Body of pancreas (tissue), 4 donors: Measurements from ENCODE around the gene CADM1. TPM values are rescaled to one million over a fixed set of nuclear protein-coding genes. Genes with fewer than 3 reads are reported as not detected.

ENCODE experiments used
- ATAC-seq: fragments of 150-250 bp; one replicate; pipeline ENCODE4 v1.9.1; 2016
- DNase-seq, 4 donors: peaks; one replicate each; pipeline ENCODE4 v3.0.0-alpha.2; 2019
- H3K27ac ChIP-seq, 4 donors: fragments of 200-600 bp; sonication (generic); 1 replicate in 3 of 4; 2 replicates in 1 of 4; pipeline versions ENCODE4 v1.5.1 to v1.6.1; 2016 to 2019; ENCODE audit warnings: mild to moderate bottlenecking in 1 of 4, mixed read lengths in 1 of 4, moderate library complexity in 1 of 4
- H3K27me3 ChIP-seq, 2 donors: fragments of 200-600 bp; sonication (generic); one replicate each; pipeline ENCODE4 v1.6.0; 2016; ENCODE audit warnings: mild to moderate bottlenecking in 1 of 2
- H3K36me3 ChIP-seq, 2 donors: fragments of 200-600 bp; sonication (generic); replicated peaks in 1 of 2; 2 replicates each; pipeline ENCODE4 v1.5.1; 2016; ENCODE audit warnings: low read depth in 2 of 2; ENCODE audit not compliant: insufficient read depth in 1 of 2
- H3K4me1 ChIP-seq: fragments of 200-600 bp; sonication (generic); one replicate; pipeline ENCODE4 v1.6.0; 2016
- H3K4me3 ChIP-seq, 2 donors: fragments of 200-600 bp; sonication (generic); 1 replicate in 1 of 2; 2 replicates in 1 of 2; pipeline ENCODE4 v1.5.1; 2016 to 2019
- H3K9me3 ChIP-seq, 3 donors: fragments of 200-600 bp; sonication (generic); 1 replicate in 2 of 3; 2 replicates in 1 of 3; pipeline ENCODE4 v1.5.1; 2016
- POLR2A ChIP-seq, 3 donors: fragments of 450-650 bp; IDR thresholded peaks; one replicate each; pipeline ENCODE4 v1.6.1; 2016; ENCODE audit warnings: antibody characterized with exemption in 3 of 3, mild to moderate bottlenecking in 2 of 3
- WGBS, 2 donors: methylation state at CpG; one replicate each; pipeline ENCODE4 v1.1.5; 2017; 5-methylcytosine and 5-hydroxymethylcytosine counted together
- intact Hi-C: fragments of 100-400 bp; cut with DNase I; formaldehyde crosslinking; loops from one replicate; pipeline ENCODE4 v1.15.1; 2023
- total RNA-seq, 2 donors: library from RNA; depleted of rRNA; stranded (reverse); fragments of >200 nt; gene quantifications; one replicate each; pipeline ENCODE4 v1.1.0, GENCODE V29; 2016
- TF ChIP-seq, protein P1 (sequence below), 7 experiments: fragments of 450-650 bp in 4 of 7; fragments of 200-600 bp in 3 of 7; sonication (generic) in 3 of 7; IDR thresholded peaks; one replicate each; pipeline ENCODE4 v1.5.1; 2016 to 2019; ENCODE audit warnings: antibody characterized with exemption in 7 of 7

CADM1 gene
- total RNA-seq, 2 donors from 2014 or later = 12.5 to 13.7 TPM

DNA sequence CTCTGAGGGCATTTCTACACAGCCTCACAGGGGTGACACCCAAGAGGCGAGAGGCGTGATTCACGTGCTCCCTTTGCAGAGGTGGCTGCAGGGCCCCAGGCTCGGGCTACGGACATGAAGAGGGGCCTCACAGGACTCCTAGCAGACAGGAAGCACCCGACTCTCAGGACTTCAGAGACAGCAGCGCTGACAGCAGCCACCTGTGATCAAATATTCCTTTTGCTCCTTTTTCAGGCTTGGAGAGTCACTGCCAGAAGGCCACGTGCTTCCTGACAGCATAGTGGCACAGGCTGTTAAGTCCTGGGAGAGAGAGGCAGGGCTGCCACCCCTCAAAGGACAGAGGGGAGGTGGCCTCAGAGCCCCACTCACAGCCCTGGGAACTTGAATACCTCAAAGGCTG lies 348.9 kb downstream of the CADM1 start:
- Histone ChIP-seq H3K9me3 (no peaks in the 10 kb centered on the region), H3K27ac (no peak overlapping the region), H3K27me3 (no peaks in the 10 kb centered on the region), H3K4me1 (no peaks in the 10 kb centered on the region), H3K36me3 (no peaks in the 10 kb centered on the region), H3K4me3 (no peak overlapping the region)
- TF ChIP-seq, protein P1, sequence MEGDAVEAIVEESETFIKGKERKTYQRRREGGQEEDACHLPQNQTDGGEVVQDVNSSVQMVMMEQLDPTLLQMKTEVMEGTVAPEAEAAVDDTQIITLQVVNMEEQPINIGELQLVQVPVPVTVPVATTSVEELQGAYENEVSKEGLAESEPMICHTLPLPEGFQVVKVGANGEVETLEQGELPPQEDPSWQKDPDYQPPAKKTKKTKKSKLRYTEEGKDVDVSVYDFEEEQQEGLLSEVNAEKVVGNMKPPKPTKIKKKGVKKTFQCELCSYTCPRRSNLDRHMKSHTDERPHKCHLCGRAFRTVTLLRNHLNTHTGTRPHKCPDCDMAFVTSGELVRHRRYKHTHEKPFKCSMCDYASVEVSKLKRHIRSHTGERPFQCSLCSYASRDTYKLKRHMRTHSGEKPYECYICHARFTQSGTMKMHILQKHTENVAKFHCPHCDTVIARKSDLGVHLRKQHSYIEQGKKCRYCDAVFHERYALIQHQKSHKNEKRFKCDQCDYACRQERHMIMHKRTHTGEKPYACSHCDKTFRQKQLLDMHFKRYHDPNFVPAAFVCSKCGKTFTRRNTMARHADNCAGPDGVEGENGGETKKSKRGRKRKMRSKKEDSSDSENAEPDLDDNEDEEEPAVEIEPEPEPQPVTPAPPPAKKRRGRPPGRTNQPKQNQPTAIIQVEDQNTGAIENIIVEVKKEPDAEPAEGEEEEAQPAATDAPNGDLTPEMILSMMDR (IDR thresholded peaks at IDR 0.05) = no peak
- TF ChIP-seq POLR2A (IDR thresholded peaks at IDR 0.05) = no peak
- DNase-seq (no peak), ATAC-seq (no peak)
- intact Hi-C loops = no loop called here
- WGBS, 2 donors = 17 to 48% methylated on average over 1 to 7 of the region's 8 CpGs

DNA sequence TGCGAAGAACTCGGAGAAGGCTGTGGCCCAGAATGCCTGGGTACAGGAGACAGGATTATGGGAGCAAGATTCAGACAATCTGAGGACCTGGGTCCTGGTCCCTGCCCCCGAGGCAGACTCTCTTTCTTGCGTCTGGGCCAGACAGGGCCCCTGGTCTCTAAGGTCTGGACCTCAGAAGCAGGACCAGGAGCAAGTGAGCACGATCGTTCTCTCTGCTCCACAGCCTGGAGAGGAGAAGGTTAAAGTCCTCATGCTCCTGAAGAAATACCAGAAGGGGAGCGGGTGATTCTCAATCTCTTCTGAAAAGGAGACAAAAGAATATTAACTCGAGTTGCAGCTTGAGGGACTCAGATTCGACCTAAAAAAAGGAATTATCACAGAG lies 349.9 kb downstream of the CADM1 start:
- no peak for ATAC-seq
- Histone ChIP-seq H3K4me3 (no peak overlapping the region), H3K27me3 (no peaks in the 10 kb centered on the region), H3K4me1 (no peaks in the 10 kb centered on the region), H3K9me3 (no peaks in the 10 kb centered on the region), H3K36me3 (no peaks in the 10 kb centered on the region), H3K27ac (no peak overlapping the region)
- intact Hi-C loops = no loop called here
- 62 to 69% methylated on average over 8 to 9 of the region's 9 CpGs for WGBS, 2 donors
- TF ChIP-seq POLR2A (IDR thresholded peaks at IDR 0.05) = no peak
- TF ChIP-seq, protein P1 (IDR thresholded peaks at IDR 0.05) = no peak
- DNase-seq = no peak

DNA sequence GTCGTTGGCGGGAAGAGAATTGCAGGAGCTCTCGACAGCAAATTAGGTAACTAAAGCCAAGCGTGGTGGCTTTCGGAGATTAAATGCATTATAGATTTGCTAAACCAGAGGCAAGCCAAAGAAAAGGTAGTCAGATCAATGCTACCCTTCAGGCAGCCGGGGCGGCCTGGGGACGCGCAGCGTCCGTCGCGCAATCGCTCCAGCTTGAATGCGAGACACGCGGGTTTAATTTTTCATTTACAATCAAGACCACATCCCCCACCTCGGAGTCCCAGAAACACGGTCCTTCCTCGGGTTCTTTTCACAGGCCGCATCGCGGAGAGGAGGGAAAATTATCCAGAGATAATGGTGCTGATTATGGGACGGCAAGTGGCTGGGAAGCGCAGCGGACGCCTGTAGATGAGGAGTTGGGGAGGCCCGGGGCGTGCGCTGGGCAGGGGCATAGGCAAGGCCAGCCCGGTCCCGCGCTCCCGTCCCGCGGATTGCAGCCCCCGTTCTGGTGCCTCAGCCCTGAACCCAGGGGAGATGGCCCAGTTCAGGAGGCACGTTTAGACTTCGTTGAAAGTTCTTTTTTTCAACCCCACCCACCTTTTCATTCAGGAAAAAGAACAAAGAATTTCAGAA lies 350.4 kb downstream of the CADM1 start:
- intact Hi-C loops = no loop called here
- H3K9me3 ChIP-seq = no peaks in the 10 kb centered on the region
- no peak for TF ChIP-seq POLR2A (IDR thresholded peaks at IDR 0.05)
- TF ChIP-seq, protein P1 (IDR thresholded peaks at IDR 0.05) = no peak
- WGBS, 2 donors = 86 to 87% methylated on average over 36 to 39 of the region's 39 CpGs
- H3K27me3 ChIP-seq = no peaks in the 10 kb centered on the region
- H3K36me3 ChIP-seq = no peaks in the 10 kb centered on the region
- H3K27ac ChIP-seq = no peak overlapping the region
- no peak overlapping the region for H3K4me3 ChIP-seq
- DNase-seq = no peak
- ATAC-seq = no peak
- H3K4me1 ChIP-seq = no peaks in the 10 kb centered on the region

DNA sequence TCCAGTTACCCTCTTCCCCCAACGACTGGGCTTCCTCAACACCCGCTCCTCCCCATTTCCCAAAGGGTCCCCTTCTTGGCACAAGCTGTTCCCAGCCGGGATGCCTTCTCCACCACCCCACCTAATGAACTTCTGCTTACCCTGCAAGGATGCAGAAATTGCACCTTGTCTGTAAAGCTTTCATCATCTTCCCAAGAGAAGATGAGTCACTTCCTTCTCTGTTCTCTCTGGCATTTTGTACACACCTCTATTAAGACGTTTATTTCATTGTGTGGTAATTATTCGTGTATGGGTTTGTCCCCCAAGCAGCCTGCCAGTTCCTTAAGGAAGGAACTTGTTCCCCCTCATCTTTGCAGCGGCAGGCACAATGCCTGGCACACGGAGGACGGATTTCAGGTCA lies 351.1 kb downstream of the CADM1 start:
- TF ChIP-seq POLR2A (IDR thresholded peaks at IDR 0.05) = no peak
- TF ChIP-seq, protein P1 (IDR thresholded peaks at IDR 0.05) = no peak
- no peaks in the 10 kb centered on the region for H3K27me3 ChIP-seq
- H3K9me3 ChIP-seq = no peaks in the 10 kb centered on the region
- DNase-seq (no peak), ATAC-seq (no peak)
- H3K4me3 ChIP-seq = no peak overlapping the region
- intact Hi-C loops = no loop called here
- H3K36me3 ChIP-seq = no peaks in the 10 kb centered on the region
- 56 to 70% methylated on average over 8 of the region's 8 CpGs for WGBS, 2 donors
- H3K4me1 ChIP-seq = no peaks in the 10 kb centered on the region
- H3K27ac ChIP-seq = no peak overlapping the region

DNA sequence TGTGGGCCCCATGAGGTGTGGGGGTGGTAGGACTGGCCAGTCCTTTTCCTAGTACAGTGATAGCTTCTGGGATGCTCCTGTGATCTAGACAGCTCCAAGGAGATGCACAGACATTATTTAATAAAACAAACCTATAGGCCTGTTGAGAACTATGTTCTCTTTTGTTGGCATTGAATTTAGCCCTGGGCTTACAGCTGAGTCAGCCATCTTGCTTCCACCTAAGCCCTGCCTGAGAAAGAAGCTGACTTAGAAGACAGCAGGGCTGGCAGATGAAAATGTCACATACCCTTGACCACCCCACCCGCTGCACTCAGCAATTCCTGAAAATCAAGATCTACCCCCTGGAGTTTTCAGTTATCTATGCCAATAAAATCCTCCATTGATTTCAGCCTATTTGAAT lies 353.2 kb downstream of the CADM1 start:
- 38 to 59% methylated on average over 1 of the region's 1 CpG for WGBS, 2 donors
- no peak overlapping the region for H3K4me3 ChIP-seq
- intact Hi-C loops = no loop called here
- TF ChIP-seq, protein P1 (IDR thresholded peaks at IDR 0.05) = no peak
- no peak for TF ChIP-seq POLR2A (IDR thresholded peaks at IDR 0.05)
- no peaks in the 10 kb centered on the region for H3K27me3 ChIP-seq
- DNase-seq = no peak
- H3K9me3 ChIP-seq = no peaks in the 10 kb centered on the region
- ATAC-seq = no peak
- no peaks in the 10 kb centered on the region for H3K36me3 ChIP-seq
- H3K4me1 ChIP-seq = no peaks in the 10 kb centered on the region
- no peak overlapping the region for H3K27ac ChIP-seq
